GM21381 (cell line): ENCODE results near the gene NEK10.
"Not testable (repeated sequence)": the region's sequence is repeated elsewhere in the genome, so short reads cannot be mapped to it uniquely, and the experiment has no call there.

Experiments
- ATAC-seq: cut with Tn5 transposase; IDR thresholded peaks from one replicate; pipeline ENCODE4 v1.9.1; 2021; ENCODE audit warnings: mild to moderate bottlenecking, moderate library complexity; ENCODE audit not compliant: unreplicated experiment

Gene NEK10

GRCh38 chr3:27317096-27317495 is 52.1 kb downstream of the NEK10 start:
- ATAC-seq, result no peak

GRCh38 chr3:27315003-27315402 is 54.2 kb downstream of the NEK10 start:
- ATAC-seq, result no peak

- ATAC-seq, result peak; percentile 92
These were observed 57.0 kb downstream of the NEK10 start for GRCh38 chr3:27312044-27312668.

GRCh38 chr3:27311400-27311799 is 57.8 kb downstream of the NEK10 start:
- no peak for ATAC-seq

GRCh38 chr3:27310688-27311087 is 58.5 kb downstream of the NEK10 start:
- no peak for ATAC-seq

GRCh38 chr3:27307566-27307965 is 61.6 kb downstream of the NEK10 start:
- no peak for ATAC-seq

- no peak for ATAC-seq
These were observed 66.3 kb downstream of the NEK10 start for GRCh38 chr3:27302891-27303290.

GRCh38 chr3:27298981-27299380 is 70.2 kb downstream of the NEK10 start:
- not testable (repeated sequence) for ATAC-seq

GRCh38 chr3:27293939-27294338 is 75.2 kb downstream of the NEK10 start:
- no peak for ATAC-seq

- ATAC-seq, result no peak
These were observed 78.4 kb downstream of the NEK10 start for GRCh38 chr3:27290760-27291159.

GRCh38 chr3:27289769-27290413 is 79.3 kb downstream of the NEK10 start:
- ATAC-seq, result no peak

GRCh38 chr3:27287052-27287451 is 82.1 kb downstream of the NEK10 start:
- ATAC-seq, result no peak

- not testable (repeated sequence) for ATAC-seq
These were observed 82.7 kb downstream of the NEK10 start for GRCh38 chr3:27286467-27286866.

GRCh38 chr3:27285668-27286067 is 83.5 kb downstream of the NEK10 start:
- no peak for ATAC-seq

GRCh38 chr3:27281671-27282150 is 87.5 kb downstream of the NEK10 start:
- no peak for ATAC-seq

GRCh38 chr3:27279123-27279522 is 90.1 kb downstream of the NEK10 start:
- ATAC-seq, result no peak

- ATAC-seq, result no peak
These were observed 90.7 kb downstream of the NEK10 start for GRCh38 chr3:27278383-27279055.

GRCh38 chr3:27275441-27275990 is 93.7 kb downstream of the NEK10 start:
- ATAC-seq, result no peak

GRCh38 chr3:27271890-27272289 is 97.3 kb downstream of the NEK10 start:
- ATAC-seq, result no peak

- ATAC-seq, result no peak
These were observed 114.3 kb downstream of the NEK10 start for GRCh38 chr3:27254896-27255295.

- peak; percentile 81 for ATAC-seq
These were observed 115.4 kb downstream of the NEK10 start for GRCh38 chr3:27253831-27254230.

- no peak for ATAC-seq
These were observed 115.8 kb downstream of the NEK10 start for GRCh38 chr3:27253391-27253790.
